ENCODE measurements around the gene ASB15. TPM values are rescaled to one million over a fixed set of nuclear protein-coding genes. Genes with fewer than 3 reads are reported as not detected.

ASB15 gene
- total and polyA plus RNA-seq, 2 of the 8 experiments (the other 6 are each of a cell fraction or from before 2014, with no cell fraction given), result not detected

DNA sequence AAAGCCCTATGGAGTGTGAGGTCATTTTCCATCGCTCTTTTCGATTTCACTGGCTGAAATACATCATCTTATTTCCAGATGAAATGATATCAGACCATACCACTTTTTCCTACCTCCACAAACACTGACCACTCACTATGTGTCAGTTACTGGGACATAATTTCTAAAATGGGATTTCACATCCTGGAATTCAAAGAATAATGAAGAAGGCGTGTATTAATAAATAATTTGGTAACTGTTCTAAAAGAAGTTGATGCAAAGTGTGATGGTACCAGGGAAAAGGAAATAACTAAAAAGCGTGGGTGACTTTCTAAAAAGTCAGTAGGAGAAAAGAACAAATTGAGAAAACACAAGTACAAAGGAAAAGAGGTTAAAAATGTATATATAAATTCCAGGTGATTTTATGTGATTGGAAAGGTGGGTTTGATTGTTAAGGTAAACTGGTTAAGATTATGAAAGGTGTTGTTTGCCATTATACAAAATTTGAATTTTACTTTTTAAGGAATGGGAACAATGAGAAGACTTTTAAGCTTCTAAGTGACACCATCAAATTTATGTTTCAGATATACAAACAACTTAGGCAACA lies 43.2 kb upstream of the ASB15 start (continued):
- TF ChIP-seq, protein P1, sequence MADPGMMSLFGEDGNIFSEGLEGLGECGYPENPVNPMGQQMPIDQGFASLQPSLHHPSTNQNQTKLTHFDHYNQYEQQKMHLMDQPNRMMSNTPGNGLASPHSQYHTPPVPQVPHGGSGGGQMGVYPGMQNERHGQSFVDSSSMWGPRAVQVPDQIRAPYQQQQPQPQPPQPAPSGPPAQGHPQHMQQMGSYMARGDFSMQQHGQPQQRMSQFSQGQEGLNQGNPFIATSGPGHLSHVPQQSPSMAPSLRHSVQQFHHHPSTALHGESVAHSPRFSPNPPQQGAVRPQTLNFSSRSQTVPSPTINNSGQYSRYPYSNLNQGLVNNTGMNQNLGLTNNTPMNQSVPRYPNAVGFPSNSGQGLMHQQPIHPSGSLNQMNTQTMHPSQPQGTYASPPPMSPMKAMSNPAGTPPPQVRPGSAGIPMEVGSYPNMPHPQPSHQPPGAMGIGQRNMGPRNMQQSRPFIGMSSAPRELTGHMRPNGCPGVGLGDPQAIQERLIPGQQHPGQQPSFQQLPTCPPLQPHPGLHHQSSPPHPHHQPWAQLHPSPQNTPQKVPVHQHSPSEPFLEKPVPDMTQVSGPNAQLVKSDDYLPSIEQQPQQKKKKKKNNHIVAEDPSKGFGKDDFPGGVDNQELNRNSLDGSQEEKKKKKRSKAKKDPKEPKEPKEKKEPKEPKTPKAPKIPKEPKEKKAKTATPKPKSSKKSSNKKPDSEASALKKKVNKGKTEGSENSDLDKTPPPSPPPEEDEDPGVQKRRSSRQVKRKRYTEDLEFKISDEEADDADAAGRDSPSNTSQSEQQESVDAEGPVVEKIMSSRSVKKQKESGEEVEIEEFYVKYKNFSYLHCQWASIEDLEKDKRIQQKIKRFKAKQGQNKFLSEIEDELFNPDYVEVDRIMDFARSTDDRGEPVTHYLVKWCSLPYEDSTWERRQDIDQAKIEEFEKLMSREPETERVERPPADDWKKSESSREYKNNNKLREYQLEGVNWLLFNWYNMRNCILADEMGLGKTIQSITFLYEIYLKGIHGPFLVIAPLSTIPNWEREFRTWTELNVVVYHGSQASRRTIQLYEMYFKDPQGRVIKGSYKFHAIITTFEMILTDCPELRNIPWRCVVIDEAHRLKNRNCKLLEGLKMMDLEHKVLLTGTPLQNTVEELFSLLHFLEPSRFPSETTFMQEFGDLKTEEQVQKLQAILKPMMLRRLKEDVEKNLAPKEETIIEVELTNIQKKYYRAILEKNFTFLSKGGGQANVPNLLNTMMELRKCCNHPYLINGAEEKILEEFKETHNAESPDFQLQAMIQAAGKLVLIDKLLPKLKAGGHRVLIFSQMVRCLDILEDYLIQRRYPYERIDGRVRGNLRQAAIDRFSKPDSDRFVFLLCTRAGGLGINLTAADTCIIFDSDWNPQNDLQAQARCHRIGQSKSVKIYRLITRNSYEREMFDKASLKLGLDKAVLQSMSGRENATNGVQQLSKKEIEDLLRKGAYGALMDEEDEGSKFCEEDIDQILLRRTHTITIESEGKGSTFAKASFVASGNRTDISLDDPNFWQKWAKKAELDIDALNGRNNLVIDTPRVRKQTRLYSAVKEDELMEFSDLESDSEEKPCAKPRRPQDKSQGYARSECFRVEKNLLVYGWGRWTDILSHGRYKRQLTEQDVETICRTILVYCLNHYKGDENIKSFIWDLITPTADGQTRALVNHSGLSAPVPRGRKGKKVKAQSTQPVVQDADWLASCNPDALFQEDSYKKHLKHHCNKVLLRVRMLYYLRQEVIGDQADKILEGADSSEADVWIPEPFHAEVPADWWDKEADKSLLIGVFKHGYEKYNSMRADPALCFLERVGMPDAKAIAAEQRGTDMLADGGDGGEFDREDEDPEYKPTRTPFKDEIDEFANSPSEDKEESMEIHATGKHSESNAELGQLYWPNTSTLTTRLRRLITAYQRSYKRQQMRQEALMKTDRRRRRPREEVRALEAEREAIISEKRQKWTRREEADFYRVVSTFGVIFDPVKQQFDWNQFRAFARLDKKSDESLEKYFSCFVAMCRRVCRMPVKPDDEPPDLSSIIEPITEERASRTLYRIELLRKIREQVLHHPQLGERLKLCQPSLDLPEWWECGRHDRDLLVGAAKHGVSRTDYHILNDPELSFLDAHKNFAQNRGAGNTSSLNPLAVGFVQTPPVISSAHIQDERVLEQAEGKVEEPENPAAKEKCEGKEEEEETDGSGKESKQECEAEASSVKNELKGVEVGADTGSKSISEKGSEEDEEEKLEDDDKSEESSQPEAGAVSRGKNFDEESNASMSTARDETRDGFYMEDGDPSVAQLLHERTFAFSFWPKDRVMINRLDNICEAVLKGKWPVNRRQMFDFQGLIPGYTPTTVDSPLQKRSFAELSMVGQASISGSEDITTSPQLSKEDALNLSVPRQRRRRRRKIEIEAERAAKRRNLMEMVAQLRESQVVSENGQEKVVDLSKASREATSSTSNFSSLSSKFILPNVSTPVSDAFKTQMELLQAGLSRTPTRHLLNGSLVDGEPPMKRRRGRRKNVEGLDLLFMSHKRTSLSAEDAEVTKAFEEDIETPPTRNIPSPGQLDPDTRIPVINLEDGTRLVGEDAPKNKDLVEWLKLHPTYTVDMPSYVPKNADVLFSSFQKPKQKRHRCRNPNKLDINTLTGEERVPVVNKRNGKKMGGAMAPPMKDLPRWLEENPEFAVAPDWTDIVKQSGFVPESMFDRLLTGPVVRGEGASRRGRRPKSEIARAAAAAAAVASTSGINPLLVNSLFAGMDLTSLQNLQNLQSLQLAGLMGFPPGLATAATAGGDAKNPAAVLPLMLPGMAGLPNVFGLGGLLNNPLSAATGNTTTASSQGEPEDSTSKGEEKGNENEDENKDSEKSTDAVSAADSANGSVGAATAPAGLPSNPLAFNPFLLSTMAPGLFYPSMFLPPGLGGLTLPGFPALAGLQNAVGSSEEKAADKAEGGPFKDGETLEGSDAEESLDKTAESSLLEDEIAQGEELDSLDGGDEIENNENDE (IDR thresholded peaks at IDR 0.05; ENCODE audit: insufficient replicate concordance, low read length), result no peak
- TF ChIP-seq, protein P2, sequence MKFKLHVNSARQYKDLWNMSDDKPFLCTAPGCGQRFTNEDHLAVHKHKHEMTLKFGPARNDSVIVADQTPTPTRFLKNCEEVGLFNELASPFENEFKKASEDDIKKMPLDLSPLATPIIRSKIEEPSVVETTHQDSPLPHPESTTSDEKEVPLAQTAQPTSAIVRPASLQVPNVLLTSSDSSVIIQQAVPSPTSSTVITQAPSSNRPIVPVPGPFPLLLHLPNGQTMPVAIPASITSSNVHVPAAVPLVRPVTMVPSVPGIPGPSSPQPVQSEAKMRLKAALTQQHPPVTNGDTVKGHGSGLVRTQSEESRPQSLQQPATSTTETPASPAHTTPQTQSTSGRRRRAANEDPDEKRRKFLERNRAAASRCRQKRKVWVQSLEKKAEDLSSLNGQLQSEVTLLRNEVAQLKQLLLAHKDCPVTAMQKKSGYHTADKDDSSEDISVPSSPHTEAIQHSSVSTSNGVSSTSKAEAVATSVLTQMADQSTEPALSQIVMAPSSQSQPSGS (IDR thresholded peaks at IDR 0.05; ENCODE audit: low read length), result no peak
- TF ChIP-seq FOSL1 (IDR thresholded peaks at IDR 0.05; ENCODE audit: insufficient read depth, low read depth, low read length) (no peak), SIX5 (IDR thresholded peaks at IDR 0.05; ENCODE audit: low read depth, low read length) (no peak), SAP30 (IDR thresholded peaks at IDR 0.05; ENCODE audit: insufficient read depth, insufficient replicate concordance, low read length) (no peak), SP1 (IDR thresholded peaks at IDR 0.05; ENCODE audit: low read depth, low read length) (no peak), POLR2AphosphoS5 (IDR thresholded peaks at IDR 0.05; ENCODE audit: low read depth, low read length) (no peak), TEAD4 (IDR thresholded peaks at IDR 0.05; ENCODE audit: low read depth, low read length) (no peak), ZNF274 (IDR thresholded peaks at IDR 0.05; ENCODE audit: borderline replicate concordance, extremely low read depth, low read length) (no peak), CEBPB (IDR thresholded peaks at IDR 0.05; ENCODE audit: low read depth, low read length) (no peak)
